Mesodermal cell (in vitro differentiated cells): ENCODE results near the gene PRSS37. TPM values are rescaled to one million over a fixed set of nuclear protein-coding genes. Genes with fewer than 3 reads are reported as not detected.

Experiments
- H3K27ac ChIP-seq: 2 replicates; pipeline ENCODE4 v1.7.0; 2013; ENCODE audit warnings: mild to moderate bottlenecking, low read depth, low read length, moderate library complexity; ENCODE audit not compliant: severe bottlenecking
- H3K36me3 ChIP-seq: 2 replicates; pipeline ENCODE4 v1.7.1; 2013; ENCODE audit warnings: mild to moderate bottlenecking, low read length, moderate library complexity; ENCODE audit not compliant: control insufficient read depth, insufficient read depth
- H3K4me1 ChIP-seq: one replicate; pipeline ENCODE4 v1.7.1; 2013; ENCODE audit warnings: mild to moderate bottlenecking, low read length; ENCODE audit not compliant: insufficient read depth, control insufficient read depth, poor library complexity, severe bottlenecking
- H3K4me3 ChIP-seq: 2 replicates; pipeline ENCODE4 v1.7.0; 2013; ENCODE audit warnings: low read length, control low read depth, mild to moderate bottlenecking; ENCODE audit not compliant: insufficient read depth, poor library complexity, severe bottlenecking; ENCODE audit errors: extremely low read depth
- H3K9me3 ChIP-seq: 2 replicates; pipeline ENCODE4 v1.7.1; 2013; ENCODE audit warnings: mild to moderate bottlenecking, low read length, moderate library complexity; ENCODE audit not compliant: control insufficient read depth
- WGBS, 2 experiments: methylation state at CpG; one replicate each; pipeline ENCODE4 v1.1.5; 2013; ENCODE audit warnings: missing lambda C conversion rate in 2 of 2; ENCODE audit not compliant: insufficient coverage in 2 of 2; 5-methylcytosine and 5-hydroxymethylcytosine counted together
- polyA plus RNA-seq, 2 experiments: library from polyadenylated mRNA; stranded (reverse); fragments of 50-300 nt; gene quantifications; one replicate each; pipeline ENCODE4 v1.2.3, GENCODE V29; 2013

PRSS37 gene
- not detected for polyA plus RNA-seq (2013, experiment 1 of 2)
- polyA plus RNA-seq (2013, experiment 2 of 2): not detected

GRCh38 chr7:141841385-141841784 lies at the start of gene PRSS37:
Gene PRSS37, minus strand, starts transcription at chr7:141841485. Its CDS starts 436 bp downstream, at chr7:141841049.
- H3K4me1 ChIP-seq: no peaks in the 10 kb centered on the region
- H3K9me3 ChIP-seq: no peaks in the 10 kb centered on the region
- H3K27ac ChIP-seq: no peak within 1 kb of the TSS
- H3K4me3 ChIP-seq: no peak within 1 kb of the TSS
- H3K36me3 ChIP-seq: no peaks in the 10 kb centered on the region

- no peaks in the 10 kb centered on the region for H3K9me3 ChIP-seq
- no peak overlapping the region for H3K4me3 ChIP-seq
- no peaks in the 10 kb centered on the region for H3K36me3 ChIP-seq
- H3K27ac ChIP-seq: no peak overlapping the region
- peaks cover 3% of the 10 kb centered on the region for H3K4me1 ChIP-seq
- 67% methylated on average over 1 of the region's 1 CpG; no CpG with 5 or more reads in 1 of the 2 experiments for WGBS, 2 experiments
Measured at GRCh38 chr7:141889321-141889720, 48.0 kb upstream of the PRSS37 start.

DNA sequence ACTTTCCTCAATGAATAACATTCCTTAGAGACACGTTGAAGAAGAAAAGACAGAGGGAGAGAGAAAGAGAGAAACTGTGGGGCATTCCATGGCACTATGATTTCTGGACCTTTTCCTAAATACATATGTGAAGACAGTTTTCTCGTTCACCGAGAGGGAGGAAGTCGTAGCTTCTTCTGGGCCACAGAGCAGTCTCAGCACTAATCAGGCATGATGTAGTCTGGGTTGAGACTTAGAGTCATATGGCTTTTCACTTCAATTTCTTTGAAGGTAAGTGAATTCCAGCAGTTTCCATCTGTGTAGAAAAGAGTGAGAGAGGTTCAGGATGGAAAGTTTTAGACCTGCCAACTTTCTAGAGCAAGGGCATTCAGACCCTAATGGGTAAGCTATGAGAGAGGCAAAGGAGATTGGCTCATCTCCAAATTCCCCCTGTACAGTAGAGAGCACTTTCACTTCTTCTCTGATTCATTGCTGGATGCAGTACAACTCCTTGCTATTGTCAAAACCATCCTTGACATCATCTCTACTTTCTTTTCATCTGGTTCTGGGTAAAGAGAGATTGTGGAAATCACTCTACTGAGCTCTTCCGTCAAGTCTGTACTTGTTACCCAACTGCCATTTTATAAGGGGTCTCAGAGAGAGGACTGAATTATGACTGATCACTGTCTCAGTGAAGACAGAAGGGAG lies 43.4 kb upstream of the PRSS37 start:
- H3K9me3 ChIP-seq: no peaks in the 10 kb centered on the region
- WGBS, 2 experiments: 79 to 86% methylated on average over 3 of the region's 5 CpGs
- H3K36me3 ChIP-seq: no peaks in the 10 kb centered on the region
- H3K27ac ChIP-seq: no peak overlapping the region
- no peak overlapping the region for H3K4me3 ChIP-seq
- peaks cover 3% of the 10 kb centered on the region for H3K4me1 ChIP-seq

- Histone ChIP-seq H3K36me3 (no peaks in the 10 kb centered on the region), H3K9me3 (no peaks in the 10 kb centered on the region), H3K27ac (no peak overlapping the region), H3K4me1 (no peaks in the 10 kb centered on the region), H3K4me3 (no peak overlapping the region)
- 62 to 95% methylated on average over 2 to 5 of the region's 5 CpGs for WGBS, 2 experiments
Measured at GRCh38 chr7:141880960-141881359, 39.7 kb upstream of the PRSS37 start.

- 71 to 86% methylated on average over 1 of the region's 3 CpGs for WGBS, 2 experiments
- no peaks in the 10 kb centered on the region for H3K36me3 ChIP-seq
- H3K9me3 ChIP-seq: no peaks in the 10 kb centered on the region
- H3K4me1 ChIP-seq: no peaks in the 10 kb centered on the region
- H3K27ac ChIP-seq: no peak overlapping the region
- no peak overlapping the region for H3K4me3 ChIP-seq
Measured at GRCh38 chr7:141877365-141877764, 36.1 kb upstream of the PRSS37 start.

GRCh38 chr7:141876371-141876770 lies 35.1 kb upstream of the PRSS37 start:
- 88 to 100% methylated on average over 1 of the region's 1 CpG for WGBS, 2 experiments
- H3K4me3 ChIP-seq: no peak overlapping the region
- H3K27ac ChIP-seq: no peak overlapping the region

GRCh38 chr7:141875453-141875852 lies 34.2 kb upstream of the PRSS37 start:
- Histone ChIP-seq H3K4me1 (no peaks in the 10 kb centered on the region), H3K4me3 (no peak overlapping the region), H3K9me3 (no peaks in the 10 kb centered on the region), H3K27ac (no peak overlapping the region), H3K36me3 (no peaks in the 10 kb centered on the region)
- no CpG with 5 or more reads among the region's 2 CpGs for WGBS, 2 experiments

More at GRCh38 chr7:141876371-141876770, 35.1 kb upstream of the PRSS37 start:
- H3K36me3 ChIP-seq: no peaks in the 10 kb centered on the region
- no peaks in the 10 kb centered on the region for H3K9me3 ChIP-seq
- no peaks in the 10 kb centered on the region for H3K4me1 ChIP-seq

DNA sequence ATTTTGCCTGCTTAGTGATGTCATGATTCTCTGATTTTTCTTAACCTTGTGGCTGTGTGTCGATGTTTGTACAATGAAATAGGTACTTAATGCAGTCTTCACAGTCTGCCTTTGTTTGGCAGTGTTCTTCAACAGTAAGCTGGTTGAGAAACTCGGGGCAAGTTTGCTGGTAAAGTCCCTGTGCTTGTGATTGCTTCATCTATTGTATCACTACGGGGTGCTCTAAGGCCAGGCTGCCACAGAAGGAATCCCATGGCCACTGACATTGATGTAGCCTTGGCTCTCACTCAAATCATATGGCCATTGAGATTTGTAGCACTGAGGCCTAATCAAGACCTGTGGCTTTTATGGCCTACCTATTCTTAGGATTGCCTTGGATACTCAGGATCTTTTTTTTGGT lies 33.5 kb upstream of the PRSS37 start:
- Histone ChIP-seq H3K27ac (no peak overlapping the region), H3K9me3 (no peaks in the 10 kb centered on the region), H3K4me3 (no peak overlapping the region), H3K4me1 (no peaks in the 10 kb centered on the region), H3K36me3 (no peaks in the 10 kb centered on the region)
- 47 to 60% methylated on average over 2 of the region's 3 CpGs for WGBS, 2 experiments

DNA sequence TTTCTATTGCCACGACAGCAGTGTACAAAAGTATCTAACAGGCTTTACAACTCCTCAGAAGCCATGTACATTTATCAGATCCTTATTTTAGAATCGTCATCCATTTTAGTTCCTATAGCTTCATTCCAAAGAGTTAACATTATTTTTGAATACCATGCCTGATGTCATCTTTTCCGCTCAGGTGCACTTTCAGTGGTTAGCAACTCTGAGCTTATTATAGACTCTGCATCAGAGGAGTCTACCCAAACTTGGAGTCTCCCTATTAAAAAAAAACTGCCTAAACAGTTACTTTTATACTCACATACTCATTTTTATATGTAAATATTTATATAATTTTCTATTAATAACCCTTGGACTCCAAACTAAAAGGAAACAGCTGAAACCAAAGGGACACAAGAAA lies 31.6 kb upstream of the PRSS37 start:
- Histone ChIP-seq H3K36me3 (no peaks in the 10 kb centered on the region), H3K4me1 (no peaks in the 10 kb centered on the region), H3K9me3 (no peaks in the 10 kb centered on the region), H3K27ac (no peak overlapping the region), H3K4me3 (no peak overlapping the region)
- WGBS, 2 experiments: 93% methylated on average over 3 of the region's 3 CpGs

- no peaks in the 10 kb centered on the region for H3K9me3 ChIP-seq
- H3K36me3 ChIP-seq: no peaks in the 10 kb centered on the region
- no peaks in the 10 kb centered on the region for H3K4me1 ChIP-seq
- no peak overlapping the region for H3K4me3 ChIP-seq
- WGBS, 2 experiments: 100% methylated on average over 1 of the region's 2 CpGs; no CpG with 5 or more reads in 1 of the 2 experiments
- H3K27ac ChIP-seq: no peak overlapping the region
Measured at GRCh38 chr7:141866974-141867373, 25.7 kb upstream of the PRSS37 start.

- no peak overlapping the region for H3K4me3 ChIP-seq
- H3K27ac ChIP-seq: no peak overlapping the region
- 86% methylated on average over 1 of the region's 2 CpGs for WGBS, 2 experiments
- no peaks in the 10 kb centered on the region for H3K9me3 ChIP-seq
- H3K36me3 ChIP-seq: no peaks in the 10 kb centered on the region
- no peaks in the 10 kb centered on the region for H3K4me1 ChIP-seq
Measured at GRCh38 chr7:141864765-141865447, 23.6 kb upstream of the PRSS37 start.
